K562 (cell line): Measurements from ENCODE around the gene OR51V1. TPM values are rescaled to one million over a fixed set of nuclear protein-coding genes. Genes with fewer than 3 reads are reported as not detected.

Source experiments
- ATAC-seq: fragments of 200-7000 bp; cut with Tn5 transposase; 3 replicates; pipeline ENCODE4 v1.9.1; 2020; ENCODE audit warnings: moderate library complexity
- BruUV-seq: library from RNA; stranded (reverse); fragments of 400-500 nt; replicated peaks from 2 replicates; lab custom pipeline; 2021; lab: Mats Ljungman, UMichigan
- CTCF ChIA-PET: fragments of 300-600 bp; formaldehyde crosslinking; extraction: SDS; loops from one replicate; lab custom pipeline; 2021; ENCODE audit warnings: low intra/inter-chr PET ratio; lab: Yijun Ruan, JAX
- POLR2A ChIA-PET: fragments of 300-600, 350-650 bp; sonication (Branson Sonifier 250); formaldehyde crosslinking; extraction: SDS; loops from one replicate; lab custom pipeline; 2021; ENCODE audit warnings: antibody characterized with exemption, inconsistent platforms; lab: Yijun Ruan, JAX
- DNase-seq, 4 experiments: peaks; one replicate each; pipeline versions ENCODE4 v3.0.0 to v3.0.0-alpha.2; 2011 to 2018; ENCODE audit warnings: low spot score in 3 of 4, mixed read lengths in 3 of 4; ENCODE audit errors: extremely low read depth in 1 of 4
- FAIRE-seq: peaks from 2 replicates; lab custom pipeline; 2011; peaks lifted over from hg19 to GRCh38; lab: Jason Lieb, UNC
- H2AFZ ChIP-seq: 2 replicates; pipeline ENCODE4 v1.6.0; 2011; ENCODE audit warnings: low read depth, low read length, control low read depth, inconsistent platforms
- H3K27ac ChIP-seq: fragments of 200-600 bp; 3 replicates; pipeline ENCODE4 v1.8.0; 2011; ENCODE audit warnings: low read depth, mild to moderate bottlenecking, control low read depth, inconsistent platforms, low read length, moderate library complexity, mixed read lengths; ENCODE audit errors: extremely low read depth
- H3K27me3 ChIP-seq, 2 experiments: fragments of 300-600 bp in 1 of 2; 2 replicates in 1 of 2; 3 replicates in 1 of 2; pipeline versions ENCODE4 v1.6.0 to v1.8.0; 2011; ENCODE audit warnings: inconsistent platforms in 2 of 2, low read length in 2 of 2, mild to moderate bottlenecking in 1 of 2, mixed read lengths in 1 of 2, moderate library complexity in 1 of 2; ENCODE audit not compliant: control insufficient read depth in 2 of 2, insufficient read depth in 2 of 2
- H3K36me3 ChIP-seq: fragments of 300-600 bp; 3 replicates; pipeline ENCODE4 v1.8.0; 2011; ENCODE audit warnings: mild to moderate bottlenecking, low read length, inconsistent platforms; ENCODE audit not compliant: control insufficient read depth, insufficient read depth
- H3K4me1 ChIP-seq, 2 experiments: fragments of 200-600 bp in 1 of 2; replicated peaks in 1 of 2; 2 replicates in 1 of 2; 3 replicates in 1 of 2; pipeline versions ENCODE4 v1.5.1 to v1.8.0; 2011; ENCODE audit warnings: inconsistent platforms in 2 of 2, low read length in 2 of 2, mild to moderate bottlenecking in 1 of 2, mixed read lengths in 1 of 2, moderate library complexity in 1 of 2; ENCODE audit not compliant: control insufficient read depth in 2 of 2, insufficient read depth in 2 of 2
- H3K4me2 ChIP-seq: 2 replicates; pipeline ENCODE4 v1.6.1; 2011; ENCODE audit warnings: low read length, control low read depth, inconsistent platforms, mixed read lengths; ENCODE audit not compliant: insufficient read depth
- H3K4me3 ChIP-seq: fragments of 200-600 bp; sonication (generic), shearing (Covaris generic); 2 replicates; pipeline ENCODE4 v1.5.1; 2016; ENCODE audit warnings: control low read depth, inconsistent platforms
- H3K79me2 ChIP-seq: fragments of 200-600 bp; 3 replicates; pipeline ENCODE4 v1.8.0; 2011; ENCODE audit warnings: low read length, inconsistent platforms; ENCODE audit not compliant: control insufficient read depth, insufficient read depth
- H3K9ac ChIP-seq, 2 experiments: 2 replicates each; pipeline versions ENCODE4 v1.6.0 to v1.6.1; 2011; ENCODE audit warnings: low read depth in 2 of 2, low read length in 2 of 2, control low read depth in 1 of 2, inconsistent platforms in 1 of 2, mild to moderate bottlenecking in 1 of 2, mixed read lengths in 1 of 2; ENCODE audit not compliant: insufficient read depth in 1 of 2
- H3K9me1 ChIP-seq: one replicate; pipeline ENCODE4 v1.6.0; 2011; ENCODE audit warnings: inconsistent platforms, mild to moderate bottlenecking, low read length, moderate library complexity; ENCODE audit not compliant: control insufficient read depth, insufficient read depth
- H3K9me3 ChIP-seq: replicated peaks from 2 replicates; pipeline ENCODE4 v1.5.1; 2011; ENCODE audit warnings: low read depth, low read length, inconsistent platforms; ENCODE audit not compliant: control insufficient read depth, insufficient read depth
- H4K20me1 ChIP-seq: replicated peaks from 2 replicates; pipeline ENCODE4 v1.6.1; 2011; ENCODE audit warnings: low read length, inconsistent platforms, mixed read lengths; ENCODE audit not compliant: control insufficient read depth, insufficient read depth
- ARNT ChIP-seq, 2 experiments: fragments of 450-650 bp; IDR thresholded peaks; 2 replicates each; pipeline ENCODE4 v1.6.1; 2016; ENCODE audit warnings: mild to moderate bottlenecking in 1 of 2
- BCOR ChIP-seq: fragments of 450-650 bp; IDR thresholded peaks from 2 replicates; pipeline ENCODE4 v1.6.1; 2016
- BRD9 ChIP-seq: fragments of 450-650 bp; IDR thresholded peaks from 2 replicates; pipeline ENCODE4 v1.6.1; 2018; ENCODE audit warnings: low read depth; ENCODE audit not compliant: partially characterized antibody
- ELF4 ChIP-seq: fragments of 450-650 bp; formaldehyde crosslinking; IDR thresholded peaks from 2 replicates; pipeline ENCODE4 v1.4.0; 2022; ENCODE audit warnings: missing genetic modification characterization
- FIP1L1 ChIP-seq: fragments of 200-400 bp; formaldehyde crosslinking; IDR thresholded peaks from 2 replicates; pipeline ENCODE4 v1.6.1; 2018; ENCODE audit warnings: mild to moderate bottlenecking, low read depth, low read length; ENCODE audit not compliant: poor library complexity, severe bottlenecking
- KAT2B ChIP-seq: IDR thresholded peaks from one replicate; pipeline ENCODE4 v1.6.1; 2012; ENCODE audit warnings: low read depth, mild to moderate bottlenecking, control low read depth, inconsistent platforms, low read length, moderate library complexity
- KDM1A ChIP-seq, 2 experiments: fragments of 450-650 bp; IDR thresholded peaks; 2 replicates each; pipeline ENCODE4 v1.6.1; 2016; ENCODE audit warnings: mild to moderate bottlenecking in 2 of 2
- MAFK ChIP-seq: IDR thresholded peaks from 2 replicates; pipeline ENCODE4 v1.6.1; 2011; ENCODE audit warnings: low read length, improper control_type of control experiment
- MIER1 ChIP-seq: fragments of 450-650 bp; IDR thresholded peaks from 2 replicates; pipeline ENCODE4 v1.6.1; 2016; ENCODE audit warnings: antibody characterized with exemption, mild to moderate bottlenecking, low read depth
- MLLT1 ChIP-seq, 2 experiments: fragments of 450-650 bp; IDR thresholded peaks; 2 replicates each; pipeline ENCODE4 v1.6.1; 2016
- NCOR1 ChIP-seq: fragments of 450-650 bp; IDR thresholded peaks from 2 replicates; pipeline ENCODE4 v1.6.1; 2016; ENCODE audit warnings: mild to moderate bottlenecking, moderate library complexity
- NFRKB ChIP-seq: fragments of 450-650 bp; IDR thresholded peaks from 2 replicates; pipeline ENCODE4 v1.6.1; 2016; ENCODE audit warnings: low read depth
- NR2C1 ChIP-seq, 2 experiments: fragments of 450-650 bp; IDR thresholded peaks; 2 replicates each; pipeline ENCODE4 v1.6.1; 2017; ENCODE audit warnings: mild to moderate bottlenecking in 2 of 2, antibody characterized with exemption in 1 of 2, inconsistent platforms in 1 of 2, missing compliant biosample characterization in 1 of 2, missing genetic modification characterization in 1 of 2
- POLR2AphosphoS2 ChIP-seq: IDR thresholded peaks from 2 replicates; pipeline ENCODE4 v1.6.1; 2012; ENCODE audit warnings: low read length, improper control_type of control experiment
- THRB ChIP-seq: fragments of 450-650 bp; formaldehyde crosslinking; conservative IDR thresholded peaks from 2 replicates; pipeline ENCODE4 v1.4.0; 2022; ENCODE audit warnings: mild to moderate bottlenecking, missing genetic modification characterization
- YBX1 ChIP-seq: fragments of 450-650 bp; IDR thresholded peaks from 2 replicates; pipeline ENCODE4 v1.7.1; 2016; ENCODE audit warnings: mild to moderate bottlenecking
- ZBTB2 ChIP-seq: fragments of 450-650 bp; IDR thresholded peaks from 2 replicates; pipeline ENCODE4 v1.6.1; 2016; ENCODE audit warnings: antibody characterized with exemption
- ZNF165 ChIP-seq: fragments of 250-450 bp; sonication (Bioruptor Pico); IDR thresholded peaks from 2 replicates; pipeline ENCODE4 v1.4.0; 2020; ENCODE audit warnings: borderline replicate concordance
- ZNF316 ChIP-seq: fragments of 450-650 bp; IDR thresholded peaks from 2 replicates; pipeline ENCODE4 v1.6.1; 2016
- WGBS: fragments of 100-300 bp; shearing (Covaris generic); methylation state at CpG from one replicate; pipeline ENCODE4 v1.1.6; 2016; ENCODE audit warnings: low coverage, mixed read lengths; ENCODE audit not compliant: insufficient coverage; ENCODE audit errors: missing lambda C conversion rate; 5-methylcytosine and 5-hydroxymethylcytosine counted together
- in situ Hi-C: fragments of 300-500 bp; cut with MboI; formaldehyde crosslinking; loops from 4 replicates; pipeline ENCODE4 v1.15.0; 2018; ENCODE audit warnings: inconsistent platforms, mixed read lengths
- intact Hi-C: fragments of 100-400 bp; cut with micrococcal nuclease; formaldehyde crosslinking; loops from 2 replicates; pipeline ENCODE4 v1.14.2; 2022
- polyA plus RNA-seq, 8 experiments: library from polyadenylated mRNA; depleted of rRNA in 4 of 8; stranded (reverse) in 5 of 8; unstranded in 3 of 8; fragments of >200 nt; fragmentation: Nextera tagmentation in 2 of 8; fragmentation: Illumina TruSeq in 1 of 8; extraction: Ambion mirVana in 2 of 8; extraction: Trizol in 1 of 8; gene quantifications; 2 replicates each; pipeline versions ENCODE4 v1.2.1 to v1.2.3, GENCODE V29; 2011 to 2014; ENCODE audit warnings: inconsistent platforms in 1 of 8, missing spikeins in 1 of 8
- total RNA-seq, 7 experiments: library from RNA; depleted of rRNA in 6 of 7; stranded (reverse); fragments of >200 nt in 6 of 7; fragmentation: Illumina TruSeq in 2 of 7; extraction: Trizol in 2 of 7; gene quantifications; 2 replicates each; pipeline versions ENCODE4 v1.2.1 to v1.2.3, GENCODE V29; 2011 to 2021; ENCODE audit warnings: low replicate concordance in 1 of 7

The OR51V1 gene
- total and polyA plus RNA-seq, 9 of the 15 experiments (the other 6 are each of a cell fraction or from before 2014, with no cell fraction given), result not detected

- ChIA-PET CTCF (no interaction called here), POLR2A (interaction anchor here (0.8 kb wide), 2 partner anchors 10 kb away, joined by 3 read pairs; no protein-coding TSS in a partner anchor)
- in situ Hi-C loops, result no loop called here
- no peak overlapping the region; a peak in 1 of 4 replicates for H3K9ac ChIP-seq
- 73% methylated on average over 4 of the region's 5 CpGs for WGBS
- no peak overlapping the region for H3K4me3 ChIP-seq
- H3K4me2 ChIP-seq, result no peak overlapping the region
- no peak overlapping the region for H3K27ac ChIP-seq
- BruUV-seq, result no TSS peak
- intact Hi-C loops, result no loop called here
- H2AFZ ChIP-seq, result 0 out of 2 replicates have a peak overlapping the region, but pooled peaks have one; percentile 7
- H3K79me2 ChIP-seq, result peaks cover 12% of the 10 kb centered on the region; the same call in 1 of the 3 replicates
- no peaks in the 10 kb centered on the region for H3K9me3 ChIP-seq
- H3K9me1 ChIP-seq, result no peaks in the 10 kb centered on the region
- peaks cover 11 to 48% of the 10 kb centered on the region in 2 experiments for H3K4me1 ChIP-seq
- H3K27me3 ChIP-seq, result no peaks in the 10 kb centered on the region
- no peaks in the 10 kb centered on the region; the same call in 2 of the 3 replicates for H3K36me3 ChIP-seq
- DNase-seq (no peak), ATAC-seq (no peak), FAIRE-seq (no peak)
- no peaks in the 10 kb centered on the region for H4K20me1 ChIP-seq
- TF ChIP-seq ZNF165 (CRISPR knock-in tag) (no peak), ELF4 (CRISPR knock-in tag) (peak; percentile 79; the same call in 1 of the 2 replicates), BCOR (0 out of 2 replicates have a peak, but pooled peaks have one; percentile 18), FIP1L1 (no peak), BRD9 (peak; percentile 34), YBX1 (no peak), MAFK (peak; percentile 60; the same call in 1 of the 2 replicates), KAT2B (no peak), KDM1A (IDR thresholded peaks at IDR 0.05) (peak in 1 of 2 experiments; percentile 49; a peak in 2 of 4 replicates), MLLT1 (IDR thresholded peaks at IDR 0.05) (peak; percentile 89 to 91), THRB (peak; percentile 56; the same call in 1 of the 2 replicates), NR2C1 (IDR thresholded peaks at IDR 0.05) (peak; percentile 31; the same call in 1 of the 2 replicates), NR2C1 (tag; IDR thresholded peaks at IDR 0.05) (no peak), ZNF316 (peak; percentile 83), MIER1 (peak; percentile 67; the same call in 1 of the 2 replicates), ARNT (IDR thresholded peaks at IDR 0.05) (0 out of 4 replicates have a peak, but pooled peaks have one; percentile 52 to 61), NFRKB (0 out of 2 replicates have a peak, but pooled peaks have one; percentile 60), ZBTB2 (0 out of 2 replicates have a peak, but pooled peaks have one; percentile 49), NCOR1 (peak; percentile 27; the same call in 1 of the 2 replicates), POLR2AphosphoS2 (no peak)
Observed at GRCh38 chr11:5235364-5236095, 35.0 kb upstream of the OR51V1 start.
